Progenitor cell of endocrine pancreas (in vitro differentiated cells): ENCODE measurements around the gene MACROD1. TPM values are rescaled to one million over a fixed set of nuclear protein-coding genes. Genes with fewer than 3 reads are reported as not detected.

Source experiments
- DNase-seq: peaks from one replicate; pipeline ENCODE4 v3.0.0; 2021; ENCODE audit warnings: low spot score; ENCODE audit not compliant: unreplicated experiment
- H3K27ac Mint-ChIP-seq: 2 replicates; pipeline ENCODE4 v1.8.0; 2021; ENCODE audit warnings: mild to moderate bottlenecking, moderate library complexity, mixed read lengths
- H3K27me3 Mint-ChIP-seq: 2 replicates; pipeline ENCODE4 v1.8.0; 2021; ENCODE audit warnings: mixed read lengths
- H3K36me3 Mint-ChIP-seq: 2 replicates; pipeline ENCODE4 v1.8.0; 2022; ENCODE audit warnings: mixed read lengths; ENCODE audit not compliant: insufficient read depth
- H3K4me1 Mint-ChIP-seq: 2 replicates; pipeline ENCODE4 v1.8.0; 2021; ENCODE audit warnings: low read depth, mixed read lengths
- H3K4me3 Mint-ChIP-seq: 2 replicates; pipeline ENCODE4 v1.8.0; 2021; ENCODE audit warnings: low read depth, mild to moderate bottlenecking, moderate library complexity, mixed read lengths
- H3K9me3 Mint-ChIP-seq: 2 replicates; pipeline ENCODE4 v1.8.0; 2021; ENCODE audit warnings: low read depth, mixed read lengths
- CTCF ChIP-seq: fragments of 200-600 bp; sonication (generic); IDR thresholded peaks from one replicate; pipeline ENCODE4 v1.5.0; 2021; ENCODE audit warnings: antibody characterized with exemption, mild to moderate bottlenecking; ENCODE audit not compliant: unreplicated experiment
- total RNA-seq: library from RNA; stranded (reverse); gene quantifications from 2 replicates; pipeline ENCODE4 v1.2.1, GENCODE V29; 2021

The MACROD1 gene
- total RNA-seq, 1 donor from 2014 or later: 28.0 TPM

DNA sequence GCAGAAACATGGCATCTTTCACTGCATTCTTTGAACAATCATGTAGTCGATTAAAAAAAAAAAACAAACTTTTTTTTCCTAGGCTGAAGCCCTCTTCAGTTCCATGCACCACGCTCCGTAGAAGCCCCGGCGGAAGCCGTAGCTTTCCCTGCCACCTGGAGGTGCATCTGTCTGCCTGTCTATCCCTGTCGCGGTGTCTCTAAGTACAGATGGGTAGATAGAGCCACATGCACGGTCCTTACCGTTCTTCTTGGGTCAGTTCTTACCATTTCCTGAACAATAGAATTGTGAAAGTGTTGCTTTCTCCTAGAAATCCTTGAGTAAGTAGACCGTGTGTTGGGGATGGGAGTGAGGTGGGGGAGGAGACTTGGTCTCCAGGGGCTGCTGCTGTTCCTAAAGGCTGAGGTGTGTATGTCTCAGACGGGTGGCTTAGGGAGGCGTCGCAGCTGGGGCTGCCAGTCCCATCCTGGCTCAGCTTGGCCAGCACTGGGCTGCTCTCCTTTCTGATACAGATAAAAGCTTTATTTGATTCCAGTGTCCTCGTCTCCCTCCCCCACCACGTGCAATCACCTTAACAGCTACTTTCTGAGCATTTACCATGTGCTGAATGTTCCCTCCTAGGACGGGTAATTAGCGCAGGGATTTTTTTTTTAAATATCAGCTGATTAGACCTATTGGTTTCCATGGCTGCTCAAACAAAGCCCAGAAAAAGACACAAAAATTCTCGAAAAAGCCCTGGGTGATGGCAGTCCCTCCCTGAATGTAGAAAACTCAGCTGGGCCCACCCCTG, 46.8 kb downstream of the MACROD1 start:
- Mint-ChIP-seq H3K9me3 (no peaks in the 10 kb centered on the region), H3K36me3 (peaks cover 4% of the 10 kb centered on the region)

DNA sequence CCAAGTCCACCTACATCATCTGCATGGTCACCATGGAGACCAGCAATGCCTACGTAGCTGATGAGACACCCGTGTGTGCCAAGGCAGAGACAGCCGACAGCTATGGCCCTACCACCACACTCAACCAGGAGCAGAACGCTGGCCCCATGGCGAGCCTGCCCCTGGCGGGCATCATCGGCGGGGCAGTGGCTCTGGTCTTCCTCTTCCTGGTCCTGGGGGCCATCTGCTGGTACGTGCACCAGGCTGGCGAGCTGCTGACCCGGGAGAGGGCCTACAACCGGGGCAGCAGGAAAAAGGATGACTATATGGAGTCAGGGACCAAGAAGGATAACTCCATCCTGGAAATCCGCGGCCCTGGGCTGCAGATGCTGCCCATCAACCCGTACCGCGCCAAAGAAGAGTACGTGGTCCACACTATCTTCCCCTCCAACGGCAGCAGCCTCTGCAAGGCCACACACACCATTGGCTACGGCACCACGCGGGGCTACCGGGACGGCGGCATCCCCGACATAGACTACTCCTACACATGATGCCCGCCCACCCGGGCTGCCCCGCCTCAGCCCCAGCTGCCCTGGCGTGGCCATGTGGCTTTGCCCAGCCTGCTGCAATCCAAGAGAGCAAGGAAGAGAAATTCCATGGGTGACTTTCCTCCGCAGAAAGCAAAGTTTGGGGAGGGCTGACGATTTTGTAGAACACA, 48.0 kb downstream of the MACROD1 start:
- no peak for DNase-seq
- peaks cover 3% of the 10 kb centered on the region for H3K4me1 Mint-ChIP-seq
- no peak overlapping the region for H3K27ac Mint-ChIP-seq
- no peak for TF ChIP-seq CTCF
- H3K27me3 Mint-ChIP-seq: peaks cover 20% of the 10 kb centered on the region
- no peak overlapping the region for H3K4me3 Mint-ChIP-seq
- H3K36me3 Mint-ChIP-seq: peaks cover 4% of the 10 kb centered on the region
- H3K9me3 Mint-ChIP-seq: no peaks in the 10 kb centered on the region

More for the DNA sequence above, 46.8 kb downstream of the MACROD1 start:
- no peak for TF ChIP-seq CTCF
- H3K4me1 Mint-ChIP-seq: peaks cover 3% of the 10 kb centered on the region
- H3K4me3 Mint-ChIP-seq: no peak overlapping the region
- no peak overlapping the region for H3K27ac Mint-ChIP-seq
- DNase-seq: no peak
- H3K27me3 Mint-ChIP-seq: peaks cover 24% of the 10 kb centered on the region

- Mint-ChIP-seq H3K4me1 (peaks cover 3% of the 10 kb centered on the region), H3K4me3 (no peak overlapping the region), H3K36me3 (peaks cover 4% of the 10 kb centered on the region), H3K9me3 (no peaks in the 10 kb centered on the region), H3K27ac (no peak overlapping the region), H3K27me3 (peaks cover 17% of the 10 kb centered on the region)
- no peak for DNase-seq
- TF ChIP-seq CTCF: no peak
These were observed 50.1 kb downstream of the MACROD1 start for GRCh38 chr11:64115531-64116522.

DNA sequence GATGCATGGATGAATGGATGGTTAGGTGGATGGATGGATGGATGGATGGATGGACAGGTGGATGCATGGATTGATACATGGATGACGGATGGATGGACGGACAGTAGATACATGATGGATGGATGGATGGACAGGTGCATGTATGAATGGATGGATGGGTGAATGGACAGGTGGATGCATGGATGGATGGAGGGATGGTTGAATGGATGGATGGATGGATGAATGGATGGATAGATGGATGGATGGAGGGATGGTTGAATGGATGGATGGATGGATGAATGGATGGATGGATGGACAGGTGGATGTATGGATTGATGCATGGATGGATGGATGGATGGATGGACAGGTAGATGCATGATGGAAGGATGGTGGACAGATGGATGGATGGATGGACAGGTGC, 51.7 kb downstream of the MACROD1 start:
- H3K36me3 Mint-ChIP-seq: peaks cover 4% of the 10 kb centered on the region
- no peak for TF ChIP-seq CTCF
- DNase-seq: no peak
- H3K9me3 Mint-ChIP-seq: no peaks in the 10 kb centered on the region
- H3K4me3 Mint-ChIP-seq: no peak overlapping the region
- peaks cover 11% of the 10 kb centered on the region for H3K27me3 Mint-ChIP-seq
- H3K27ac Mint-ChIP-seq: no peak overlapping the region
- peaks cover 3% of the 10 kb centered on the region for H3K4me1 Mint-ChIP-seq

GRCh38 chr11:64113462-64113780, 52.5 kb downstream of the MACROD1 start:
- TF ChIP-seq CTCF: no peak
- H3K27me3 Mint-ChIP-seq: peaks cover 5% of the 10 kb centered on the region
- no peaks in the 10 kb centered on the region for H3K9me3 Mint-ChIP-seq
- H3K4me3 Mint-ChIP-seq: no peak overlapping the region
- no peak overlapping the region for H3K27ac Mint-ChIP-seq
- peaks cover 3% of the 10 kb centered on the region for H3K4me1 Mint-ChIP-seq
- H3K36me3 Mint-ChIP-seq: peaks cover 4% of the 10 kb centered on the region
- no peak for DNase-seq
